WTC11 (cell line): ENCODE measurements around the gene AGAP1.

Experiments
- FOXP1 ChIP-seq: sonication (generic); formaldehyde crosslinking; IDR thresholded peaks from 2 replicates; pipeline ENCODE4 v1.8.0; 2022; ENCODE audit warnings: missing genetic modification reagents, mild to moderate bottlenecking, moderate library complexity, borderline replicate concordance
- JUN ChIP-seq: sonication (generic); formaldehyde crosslinking; IDR thresholded peaks from 2 replicates; pipeline ENCODE4 v1.8.0; 2023; ENCODE audit warnings: mild to moderate bottlenecking, missing genetic modification reagents
- NFYB ChIP-seq: sonication (generic); formaldehyde crosslinking; conservative IDR thresholded peaks from 2 replicates; pipeline ENCODE4 v1.8.0; 2022; ENCODE audit warnings: low read depth, missing genetic modification reagents
- NR2C2 ChIP-seq: sonication (generic); formaldehyde crosslinking; IDR thresholded peaks from 2 replicates; pipeline ENCODE4 v1.8.0; 2022; ENCODE audit warnings: mild to moderate bottlenecking, missing genetic modification reagents
- SMAD4 ChIP-seq: sonication (generic); formaldehyde crosslinking; IDR thresholded peaks from 2 replicates; pipeline ENCODE4 v1.8.0; 2022; ENCODE audit warnings: mild to moderate bottlenecking, missing genetic modification reagents
- SP1 ChIP-seq: sonication (generic); formaldehyde crosslinking; conservative IDR thresholded peaks from 2 replicates; pipeline ENCODE4 v1.8.1; 2022; ENCODE audit warnings: missing genetic modification reagents
- TF ChIP-seq, protein P1 (sequence below): fragments of 200-600 bp; IDR thresholded peaks from 2 replicates; pipeline ENCODE4 v1.8.0; 2022; ENCODE audit warnings: antibody characterized with exemption
- TF ChIP-seq, protein P2 (sequence below): sonication (generic); formaldehyde crosslinking; IDR thresholded peaks from 2 replicates; pipeline ENCODE4 v1.8.1; 2023; ENCODE audit warnings: mild to moderate bottlenecking, missing genetic modification reagents, moderate library complexity
- TF ChIP-seq, protein P3 (sequence below): sonication (generic); formaldehyde crosslinking; IDR thresholded peaks from 2 replicates; pipeline ENCODE4 v1.8.1; 2022; ENCODE audit warnings: low read depth, missing genetic modification reagents, borderline replicate concordance

DNA sequence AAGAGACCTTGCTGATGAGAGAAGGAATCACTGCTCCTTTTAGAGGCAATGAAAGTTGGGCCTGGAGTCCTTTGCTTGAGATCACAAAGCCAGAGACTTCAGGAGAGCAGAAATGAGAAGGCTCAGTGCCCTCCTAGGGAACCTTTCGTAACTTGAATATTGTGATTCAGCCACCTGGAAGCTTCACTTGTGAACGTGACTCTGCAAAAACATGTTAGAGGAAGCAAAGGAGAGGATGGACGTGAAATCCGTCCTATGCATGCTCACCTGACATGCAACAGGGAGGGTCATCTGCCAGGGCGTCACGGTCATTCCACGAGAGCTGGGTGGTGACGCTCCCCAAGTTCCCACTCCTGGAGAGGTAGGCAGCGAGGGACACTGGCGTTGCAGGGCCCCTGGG lies 243.6 kb downstream of the AGAP1 start:
- no peak for TF ChIP-seq NR2C2 (CRISPR knock-in tag)
- TF ChIP-seq, protein P1, sequence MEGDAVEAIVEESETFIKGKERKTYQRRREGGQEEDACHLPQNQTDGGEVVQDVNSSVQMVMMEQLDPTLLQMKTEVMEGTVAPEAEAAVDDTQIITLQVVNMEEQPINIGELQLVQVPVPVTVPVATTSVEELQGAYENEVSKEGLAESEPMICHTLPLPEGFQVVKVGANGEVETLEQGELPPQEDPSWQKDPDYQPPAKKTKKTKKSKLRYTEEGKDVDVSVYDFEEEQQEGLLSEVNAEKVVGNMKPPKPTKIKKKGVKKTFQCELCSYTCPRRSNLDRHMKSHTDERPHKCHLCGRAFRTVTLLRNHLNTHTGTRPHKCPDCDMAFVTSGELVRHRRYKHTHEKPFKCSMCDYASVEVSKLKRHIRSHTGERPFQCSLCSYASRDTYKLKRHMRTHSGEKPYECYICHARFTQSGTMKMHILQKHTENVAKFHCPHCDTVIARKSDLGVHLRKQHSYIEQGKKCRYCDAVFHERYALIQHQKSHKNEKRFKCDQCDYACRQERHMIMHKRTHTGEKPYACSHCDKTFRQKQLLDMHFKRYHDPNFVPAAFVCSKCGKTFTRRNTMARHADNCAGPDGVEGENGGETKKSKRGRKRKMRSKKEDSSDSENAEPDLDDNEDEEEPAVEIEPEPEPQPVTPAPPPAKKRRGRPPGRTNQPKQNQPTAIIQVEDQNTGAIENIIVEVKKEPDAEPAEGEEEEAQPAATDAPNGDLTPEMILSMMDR = no peak
- TF ChIP-seq, protein P2, sequence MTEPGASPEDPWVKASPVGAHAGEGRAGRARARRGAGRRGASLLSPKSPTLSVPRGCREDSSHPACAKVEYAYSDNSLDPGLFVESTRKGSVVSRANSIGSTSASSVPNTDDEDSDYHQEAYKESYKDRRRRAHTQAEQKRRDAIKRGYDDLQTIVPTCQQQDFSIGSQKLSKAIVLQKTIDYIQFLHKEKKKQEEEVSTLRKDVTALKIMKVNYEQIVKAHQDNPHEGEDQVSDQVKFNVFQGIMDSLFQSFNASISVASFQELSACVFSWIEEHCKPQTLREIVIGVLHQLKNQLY (CRISPR knock-in tag) = no peak
- TF ChIP-seq, protein P3, sequence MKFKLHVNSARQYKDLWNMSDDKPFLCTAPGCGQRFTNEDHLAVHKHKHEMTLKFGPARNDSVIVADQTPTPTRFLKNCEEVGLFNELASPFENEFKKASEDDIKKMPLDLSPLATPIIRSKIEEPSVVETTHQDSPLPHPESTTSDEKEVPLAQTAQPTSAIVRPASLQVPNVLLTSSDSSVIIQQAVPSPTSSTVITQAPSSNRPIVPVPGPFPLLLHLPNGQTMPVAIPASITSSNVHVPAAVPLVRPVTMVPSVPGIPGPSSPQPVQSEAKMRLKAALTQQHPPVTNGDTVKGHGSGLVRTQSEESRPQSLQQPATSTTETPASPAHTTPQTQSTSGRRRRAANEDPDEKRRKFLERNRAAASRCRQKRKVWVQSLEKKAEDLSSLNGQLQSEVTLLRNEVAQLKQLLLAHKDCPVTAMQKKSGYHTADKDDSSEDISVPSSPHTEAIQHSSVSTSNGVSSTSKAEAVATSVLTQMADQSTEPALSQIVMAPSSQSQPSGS (CRISPR knock-in tag) = no peak
- no peak for TF ChIP-seq NFYB (CRISPR knock-in tag)
- TF ChIP-seq SP1 (CRISPR knock-in tag) = no peak
- no peak for TF ChIP-seq SMAD4 (CRISPR knock-in tag)
- no peak for TF ChIP-seq FOXP1
- TF ChIP-seq JUN (CRISPR knock-in tag) = no peak
